Esophagus squamous epithelium (tissue), 4 donors: ENCODE measurements around the gene SCML1.

Source experiments
- POLR2A ChIP-seq, 4 donors: fragments of 450-650 bp; IDR thresholded peaks; one replicate each; pipeline ENCODE4 v1.6.1; 2017; ENCODE audit warnings: antibody characterized with exemption in 4 of 4, mild to moderate bottlenecking in 4 of 4, moderate library complexity in 3 of 4
- TF ChIP-seq, protein P1 (sequence below), 6 experiments: fragments of 450-650 bp in 4 of 6; fragments of 200-600 bp in 2 of 6; sonication (generic) in 2 of 6; IDR thresholded peaks; one replicate each; pipeline ENCODE4 v1.5.1; 2016 to 2019; ENCODE audit warnings: antibody characterized with exemption in 6 of 6, mild to moderate bottlenecking in 4 of 6, moderate library complexity in 4 of 6

DNA sequence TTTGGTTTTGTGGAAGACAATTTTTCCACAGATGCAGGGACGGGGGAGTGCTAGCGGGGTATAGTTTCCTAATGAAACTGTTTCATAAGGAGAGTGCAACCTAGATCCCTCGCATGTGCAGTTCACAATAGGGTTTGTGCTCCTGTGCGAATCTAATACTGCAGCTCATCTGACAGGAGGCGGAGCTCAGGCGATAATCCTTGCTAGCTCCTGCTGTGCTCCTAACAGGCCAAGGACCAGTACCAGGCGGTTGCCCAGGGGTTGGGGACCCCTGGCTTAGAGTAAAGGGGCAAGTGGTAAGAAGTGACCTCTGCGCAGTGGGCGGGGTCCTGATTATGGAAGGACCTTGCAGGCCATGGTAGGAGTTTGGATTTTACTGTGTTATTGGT, 3.8 kb downstream of the SCML1 start:
- TF ChIP-seq, protein P1, sequence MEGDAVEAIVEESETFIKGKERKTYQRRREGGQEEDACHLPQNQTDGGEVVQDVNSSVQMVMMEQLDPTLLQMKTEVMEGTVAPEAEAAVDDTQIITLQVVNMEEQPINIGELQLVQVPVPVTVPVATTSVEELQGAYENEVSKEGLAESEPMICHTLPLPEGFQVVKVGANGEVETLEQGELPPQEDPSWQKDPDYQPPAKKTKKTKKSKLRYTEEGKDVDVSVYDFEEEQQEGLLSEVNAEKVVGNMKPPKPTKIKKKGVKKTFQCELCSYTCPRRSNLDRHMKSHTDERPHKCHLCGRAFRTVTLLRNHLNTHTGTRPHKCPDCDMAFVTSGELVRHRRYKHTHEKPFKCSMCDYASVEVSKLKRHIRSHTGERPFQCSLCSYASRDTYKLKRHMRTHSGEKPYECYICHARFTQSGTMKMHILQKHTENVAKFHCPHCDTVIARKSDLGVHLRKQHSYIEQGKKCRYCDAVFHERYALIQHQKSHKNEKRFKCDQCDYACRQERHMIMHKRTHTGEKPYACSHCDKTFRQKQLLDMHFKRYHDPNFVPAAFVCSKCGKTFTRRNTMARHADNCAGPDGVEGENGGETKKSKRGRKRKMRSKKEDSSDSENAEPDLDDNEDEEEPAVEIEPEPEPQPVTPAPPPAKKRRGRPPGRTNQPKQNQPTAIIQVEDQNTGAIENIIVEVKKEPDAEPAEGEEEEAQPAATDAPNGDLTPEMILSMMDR (IDR thresholded peaks at IDR 0.05), result no peak
- TF ChIP-seq POLR2A (IDR thresholded peaks at IDR 0.05), result no peak
